HFFc6 (cell line): ENCODE results near the gene FLVCR1. TPM values are rescaled to one million over a fixed set of nuclear protein-coding genes. Genes with fewer than 3 reads are reported as not detected.

Experiments used
- DNase-seq: peaks from one replicate; pipeline ENCODE4 v3.0.0-alpha.2; 2018
- H3K27ac Mint-ChIP-seq: 2 replicates; pipeline ENCODE4 v1.8.0; 2020; ENCODE audit warnings: mild to moderate bottlenecking, mixed read lengths
- H3K27me3 Mint-ChIP-seq: 2 replicates; pipeline ENCODE4 v1.8.0; 2021; ENCODE audit warnings: mild to moderate bottlenecking, moderate library complexity, mixed read lengths; ENCODE audit not compliant: insufficient read depth
- H3K36me3 Mint-ChIP-seq: 2 replicates; pipeline ENCODE4 v1.8.0; 2021; ENCODE audit warnings: low read depth, mixed read lengths
- H3K4me1 Mint-ChIP-seq: 2 replicates; pipeline ENCODE4 v1.8.0; 2020; ENCODE audit warnings: low read depth, mixed read lengths
- H3K4me3 Mint-ChIP-seq: 2 replicates; pipeline ENCODE4 v1.8.0; 2020; ENCODE audit warnings: mild to moderate bottlenecking, moderate library complexity, mixed read lengths
- H3K9me3 Mint-ChIP-seq: 2 replicates; pipeline ENCODE4 v1.8.0; 2020; ENCODE audit warnings: mild to moderate bottlenecking, mixed read lengths
- total RNA-seq, 6 experiments: library from RNA; stranded (reverse); fragmentation: NEBNext Ultra II Directional; extraction: Animal tissue kit (Norgen Biotek cat#: 25700); gene quantifications; 2 replicates in 1 of 6; 3 replicates in 5 of 6; pipeline ENCODE4 v1.2.3, GENCODE V29; 2021
- TF ChIP-seq, protein P1 (sequence below): fragments of 200-600 bp; sonication (generic); IDR thresholded peaks from 2 replicates; pipeline ENCODE4 v1.5.0; 2021; ENCODE audit warnings: antibody characterized with exemption, mild to moderate bottlenecking

Gene FLVCR1
- total RNA-seq, 6 experiments from 2014 or later: 3.7 to 5.5 (median 4.8) TPM

- no peak for DNase-seq
- H3K4me1 Mint-ChIP-seq: no peaks in the 10 kb centered on the region
- H3K4me3 Mint-ChIP-seq: no peak overlapping the region
- H3K36me3 Mint-ChIP-seq: peaks cover 8% of the 10 kb centered on the region; the same call in 1 of the 2 replicates
- TF ChIP-seq, protein P1, sequence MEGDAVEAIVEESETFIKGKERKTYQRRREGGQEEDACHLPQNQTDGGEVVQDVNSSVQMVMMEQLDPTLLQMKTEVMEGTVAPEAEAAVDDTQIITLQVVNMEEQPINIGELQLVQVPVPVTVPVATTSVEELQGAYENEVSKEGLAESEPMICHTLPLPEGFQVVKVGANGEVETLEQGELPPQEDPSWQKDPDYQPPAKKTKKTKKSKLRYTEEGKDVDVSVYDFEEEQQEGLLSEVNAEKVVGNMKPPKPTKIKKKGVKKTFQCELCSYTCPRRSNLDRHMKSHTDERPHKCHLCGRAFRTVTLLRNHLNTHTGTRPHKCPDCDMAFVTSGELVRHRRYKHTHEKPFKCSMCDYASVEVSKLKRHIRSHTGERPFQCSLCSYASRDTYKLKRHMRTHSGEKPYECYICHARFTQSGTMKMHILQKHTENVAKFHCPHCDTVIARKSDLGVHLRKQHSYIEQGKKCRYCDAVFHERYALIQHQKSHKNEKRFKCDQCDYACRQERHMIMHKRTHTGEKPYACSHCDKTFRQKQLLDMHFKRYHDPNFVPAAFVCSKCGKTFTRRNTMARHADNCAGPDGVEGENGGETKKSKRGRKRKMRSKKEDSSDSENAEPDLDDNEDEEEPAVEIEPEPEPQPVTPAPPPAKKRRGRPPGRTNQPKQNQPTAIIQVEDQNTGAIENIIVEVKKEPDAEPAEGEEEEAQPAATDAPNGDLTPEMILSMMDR: no peak
- peaks cover 14% of the 10 kb centered on the region for H3K27me3 Mint-ChIP-seq
- no peak overlapping the region for H3K27ac Mint-ChIP-seq
- H3K9me3 Mint-ChIP-seq: peaks cover 16% of the 10 kb centered on the region
Measured at GRCh38 chr1:212938846-212939245, 80.8 kb downstream of the FLVCR1 start.

GRCh38 chr1:212941452-212941851, 83.4 kb downstream of the FLVCR1 start:
- TF ChIP-seq, protein P1: no peak
- Mint-ChIP-seq H3K9me3 (peaks cover 16% of the 10 kb centered on the region), H3K27ac (no peak overlapping the region), H3K4me1 (no peaks in the 10 kb centered on the region), H3K27me3 (peaks cover 15% of the 10 kb centered on the region), H3K4me3 (no peak overlapping the region), H3K36me3 (peaks cover 8% of the 10 kb centered on the region; the same call in 1 of the 2 replicates)
- DNase-seq: no peak

DNA sequence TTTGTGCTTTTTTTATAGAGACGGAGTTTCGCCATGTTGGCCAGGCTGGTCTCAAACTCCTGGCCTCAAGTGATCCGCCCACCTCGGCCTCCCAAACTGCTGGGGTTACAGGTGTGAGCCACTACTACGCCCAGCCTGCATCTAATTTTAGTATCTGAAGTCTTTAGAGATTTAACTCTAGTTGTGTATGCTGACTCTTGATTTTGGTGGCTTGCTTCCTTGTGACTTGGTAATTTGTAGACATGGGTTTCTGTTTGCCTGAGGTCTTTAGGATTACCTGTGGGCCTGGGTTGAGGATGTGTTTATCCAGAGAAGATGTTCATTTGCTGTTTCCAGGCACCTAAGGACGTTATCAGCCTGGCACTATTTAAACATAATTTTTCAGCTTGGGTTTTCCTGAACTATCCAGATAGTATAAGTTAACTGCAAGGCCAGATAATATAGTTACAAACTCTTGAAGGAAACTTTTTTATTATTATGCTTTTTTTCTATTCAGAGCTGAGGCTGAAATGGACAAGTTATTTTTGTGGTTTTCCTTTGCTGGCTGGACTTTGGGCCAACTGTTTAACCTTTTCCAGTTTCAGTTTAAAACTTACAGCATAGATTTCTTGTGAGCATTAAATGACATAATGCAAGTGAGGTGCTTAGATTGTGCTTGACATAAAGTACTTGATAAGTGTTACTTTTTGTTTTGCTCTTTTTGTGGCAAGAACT, 84.8 kb downstream of the FLVCR1 start:
- Mint-ChIP-seq H3K27ac (no peak overlapping the region), H3K9me3 (peaks cover 16% of the 10 kb centered on the region), H3K4me3 (no peak overlapping the region), H3K4me1 (no peaks in the 10 kb centered on the region), H3K36me3 (peaks cover 8% of the 10 kb centered on the region; the same call in 1 of the 2 replicates), H3K27me3 (peaks cover 17% of the 10 kb centered on the region)
- no peak for DNase-seq
- TF ChIP-seq, protein P1: no peak

GRCh38 chr1:212943393-212943710, 85.3 kb downstream of the FLVCR1 start:
- Mint-ChIP-seq H3K27me3 (peaks cover 19% of the 10 kb centered on the region), H3K27ac (no peak overlapping the region), H3K9me3 (peaks cover 16% of the 10 kb centered on the region), H3K36me3 (peaks cover 8% of the 10 kb centered on the region; the same call in 1 of the 2 replicates), H3K4me1 (no peaks in the 10 kb centered on the region), H3K4me3 (no peak overlapping the region)
- TF ChIP-seq, protein P1: no peak
- DNase-seq: no peak

GRCh38 chr1:212944229-212944901, 86.3 kb downstream of the FLVCR1 start:
- Mint-ChIP-seq H3K27ac (no peak overlapping the region), H3K36me3 (peaks cover 8% of the 10 kb centered on the region; the same call in 1 of the 2 replicates), H3K27me3 (peaks cover 22% of the 10 kb centered on the region), H3K4me1 (no peaks in the 10 kb centered on the region), H3K4me3 (no peak overlapping the region), H3K9me3 (peaks cover 11% of the 10 kb centered on the region)
- no peak for DNase-seq
- TF ChIP-seq, protein P1: no peak
